HG03378 (cell line): ENCODE data around the gene NCOA3.
A peak's percentile ranks its signal among the peaks of the same experiment; 100 is the strongest.
"Not testable (repeated sequence)": the region's sequence is repeated elsewhere in the genome, so short reads cannot be mapped to it uniquely, and the experiment has no call there.

Experiments used
- ATAC-seq: cut with Tn5 transposase; IDR thresholded peaks from one replicate; pipeline ENCODE4 v1.9.1; 2021; ENCODE audit warnings: mild to moderate bottlenecking, moderate library complexity; ENCODE audit not compliant: unreplicated experiment

Gene NCOA3

GRCh38 chr20:47501482-47502270 is at the start of gene NCOA3:
Gene NCOA3 (plus strand): TSS chr20:47501887. CDS start chr20:47622248, 120,361 bp downstream.
- no peak for ATAC-seq

DNA sequence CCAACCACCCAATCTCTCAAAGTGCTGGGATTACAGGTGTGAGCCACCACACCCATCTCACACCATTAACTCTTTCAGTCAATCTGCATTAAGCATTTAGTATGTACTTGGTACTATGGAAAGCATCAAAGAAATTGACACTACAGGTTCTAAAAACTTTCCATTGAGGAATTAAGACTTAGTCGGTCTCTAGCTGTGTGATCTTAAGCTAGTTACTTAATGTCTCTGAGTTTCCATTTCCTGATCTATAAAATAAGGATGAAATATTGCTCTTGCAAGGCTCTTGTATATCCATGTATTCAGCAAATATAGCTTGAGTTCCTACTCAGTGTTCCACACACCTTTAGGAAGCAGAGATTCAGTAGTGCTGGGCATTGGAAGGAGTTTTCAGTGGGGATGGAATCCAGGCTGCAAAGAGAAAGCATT is 48.9 kb upstream of the NCOA3 start:
- no peak for ATAC-seq

DNA sequence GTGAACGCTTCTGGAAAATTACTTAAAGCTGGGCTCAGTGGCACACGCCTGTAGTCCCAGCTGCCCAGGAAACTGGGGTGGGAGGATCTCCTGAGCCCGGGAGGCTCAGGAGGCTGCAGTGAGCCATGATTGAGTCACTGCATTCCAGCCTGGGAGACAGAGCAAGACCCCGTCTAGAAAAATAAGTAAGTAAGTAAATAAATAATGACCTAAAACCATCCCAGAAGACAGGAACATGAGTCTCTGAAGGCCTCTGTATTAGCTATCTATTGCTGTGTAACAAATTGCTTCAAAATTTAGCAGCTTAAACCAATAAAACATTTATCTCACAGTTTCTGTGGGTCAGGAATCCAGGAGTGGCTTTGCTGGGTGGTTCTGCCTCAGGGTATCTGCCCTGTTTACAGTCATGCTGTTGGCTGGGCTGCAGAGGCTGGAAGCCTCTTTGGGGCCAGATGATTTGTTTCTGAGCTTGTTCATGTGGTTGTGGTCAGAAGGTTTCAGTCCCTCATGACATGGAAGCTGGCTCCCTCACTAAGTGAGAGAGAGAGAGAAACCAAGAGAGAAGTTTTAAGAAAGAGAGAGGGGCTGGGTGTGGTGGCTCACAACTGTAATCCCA is 48.4 kb upstream of the NCOA3 start:
- ATAC-seq, result peak; percentile 89

GRCh38 chr20:47454298-47455132 is 47.2 kb upstream of the NCOA3 start:
- ATAC-seq, result no peak

GRCh38 chr20:47455133-47456040 is 46.3 kb upstream of the NCOA3 start:
- no peak for ATAC-seq

DNA sequence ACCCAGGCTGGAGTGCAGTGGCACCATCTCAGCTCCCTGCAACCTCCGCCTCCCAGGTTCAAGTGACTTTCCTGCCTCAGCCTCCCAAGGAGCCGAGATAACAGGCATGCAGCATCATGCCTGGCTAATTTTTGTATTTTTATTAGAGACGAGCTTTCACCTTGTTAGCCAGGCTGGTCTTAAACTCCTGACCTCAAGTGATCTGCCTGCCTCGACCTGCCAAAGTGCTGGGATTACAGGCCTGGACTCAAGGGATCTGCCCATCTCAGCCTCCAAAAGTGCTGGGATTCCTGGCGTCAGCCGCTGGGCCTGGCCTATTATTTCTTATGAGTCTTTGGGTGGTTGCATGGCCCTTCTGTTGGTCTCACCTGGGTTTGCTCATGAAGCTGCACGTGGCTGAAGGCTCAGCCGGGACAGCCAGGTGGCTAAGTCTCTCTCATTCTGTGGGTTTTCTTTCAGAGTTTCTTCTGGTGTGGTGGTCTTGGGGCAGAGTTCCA is 45.6 kb upstream of the NCOA3 start:
- no peak for ATAC-seq

DNA sequence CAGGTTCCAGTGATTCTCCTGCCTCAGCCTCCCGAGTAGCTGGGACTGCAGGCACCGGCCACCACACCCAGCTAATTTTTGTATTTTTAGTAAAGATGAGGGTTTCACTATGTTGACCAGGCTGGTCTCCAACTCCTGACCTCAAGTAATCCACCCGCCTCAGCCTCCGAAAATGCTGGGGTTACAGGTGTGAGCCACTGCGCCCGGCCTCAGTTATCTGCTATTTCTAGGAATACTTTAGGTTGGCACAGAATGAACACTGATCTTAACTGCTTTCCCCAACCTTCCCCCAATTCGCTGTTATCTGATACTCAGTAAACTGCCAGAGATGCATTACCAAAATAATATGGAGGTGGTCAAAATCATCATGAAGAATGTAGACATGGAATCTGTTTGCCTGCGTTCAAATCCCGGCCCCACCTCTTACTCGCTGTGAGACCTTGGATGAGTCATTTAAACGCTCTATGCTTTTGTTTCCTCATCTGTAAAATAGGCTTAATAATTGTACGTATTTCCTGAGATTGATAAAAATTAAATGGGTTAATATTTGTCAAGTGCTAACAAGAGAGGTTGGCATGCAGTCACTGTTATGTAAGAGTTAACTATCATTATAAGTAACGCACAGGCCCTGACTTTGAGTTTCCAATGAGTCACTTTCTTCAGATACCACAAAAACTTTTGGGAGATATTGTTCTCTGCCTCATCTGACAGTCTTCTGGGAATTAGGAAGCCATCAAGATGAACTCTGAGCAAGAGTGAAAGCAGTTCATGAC is 44.5 kb upstream of the NCOA3 start:
- ATAC-seq, result no peak

DNA sequence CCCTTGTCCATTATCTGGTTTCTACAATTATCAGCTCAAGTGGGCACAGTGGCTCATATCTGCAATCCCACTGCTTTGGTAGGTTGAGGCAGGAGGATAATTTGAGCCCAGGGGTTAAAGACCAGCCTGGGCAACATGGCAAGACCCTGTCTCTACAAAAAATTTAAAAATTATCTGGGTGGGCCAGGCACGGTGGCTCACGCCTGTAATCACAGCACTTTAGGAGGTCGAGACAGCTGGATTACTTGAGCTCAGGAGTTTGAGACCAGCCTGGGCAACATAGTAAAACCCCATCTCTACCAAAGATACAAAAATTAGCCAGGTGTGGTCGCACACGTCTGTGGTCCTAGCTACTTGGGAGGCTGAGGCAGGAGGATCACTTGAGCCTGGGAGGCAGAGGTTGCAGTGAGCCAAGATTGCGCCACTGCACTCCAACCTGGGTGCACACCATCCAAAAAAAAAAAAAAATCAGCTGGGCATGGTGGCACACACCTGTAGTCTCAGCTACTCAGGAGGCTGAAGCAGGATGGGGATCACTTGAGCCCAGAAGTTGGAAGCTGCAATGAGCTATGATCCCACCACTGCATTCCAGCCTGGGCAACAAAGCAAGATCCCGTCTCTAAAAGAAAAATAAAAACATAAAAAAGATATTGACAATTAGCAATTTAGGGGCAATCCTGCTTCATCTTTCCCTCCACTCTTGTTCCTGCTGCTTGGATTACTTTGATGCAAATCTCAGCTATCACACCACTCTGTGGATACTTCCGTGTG is 43.2 kb upstream of the NCOA3 start:
- ATAC-seq, result not testable (repeated sequence)

GRCh38 chr20:47459344-47460073 is 42.2 kb upstream of the NCOA3 start:
- ATAC-seq, result no peak

GRCh38 chr20:47460761-47461112 is 41.0 kb upstream of the NCOA3 start:
- not testable (repeated sequence) for ATAC-seq

GRCh38 chr20:47461120-47461685 is 40.5 kb upstream of the NCOA3 start:
- no peak for ATAC-seq

DNA sequence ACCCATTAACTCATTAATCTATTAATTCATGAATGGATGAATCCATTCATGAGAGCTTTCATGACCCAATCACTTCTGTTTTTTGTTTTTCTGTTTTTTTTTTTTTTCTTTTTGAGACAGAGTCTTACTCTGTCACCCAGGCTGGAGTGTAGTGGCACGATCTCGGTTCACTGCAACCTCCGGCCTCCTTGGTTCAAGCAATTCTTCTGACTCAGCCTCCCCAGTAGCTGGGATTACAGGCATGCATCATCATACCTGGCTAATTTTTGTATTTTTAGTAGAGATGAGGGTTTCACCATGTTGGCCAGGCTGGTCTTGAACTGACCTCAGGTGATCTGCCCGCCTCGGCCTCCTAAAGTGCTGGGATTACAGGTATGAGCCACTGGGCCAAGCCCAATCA is 39.8 kb upstream of the NCOA3 start:
- ATAC-seq, result not testable (repeated sequence)

- no peak for ATAC-seq
These were observed 37.1 kb upstream of the NCOA3 start for GRCh38 chr20:47464380-47465101.

GRCh38 chr20:47465335-47466090 is 36.2 kb upstream of the NCOA3 start:
- ATAC-seq, result no peak

GRCh38 chr20:47466213-47466612 is 35.5 kb upstream of the NCOA3 start:
- ATAC-seq, result no peak

- no peak for ATAC-seq
These were observed 34.8 kb upstream of the NCOA3 start for GRCh38 chr20:47466704-47467459.
